H9 (cell line): ENCODE measurements around the gene GRIP2. TPM values are rescaled to one million over a fixed set of nuclear protein-coding genes. Genes with fewer than 3 reads are reported as not detected.

Experiments
- DNase-seq: peaks from one replicate; pipeline ENCODE4 v3.0.0-alpha.2; 2017
- H2AFZ ChIP-seq: one replicate; pipeline ENCODE4 v1.6.1; 2013; ENCODE audit warnings: mild to moderate bottlenecking, low read length, control low read depth, moderate library complexity
- H2AK5ac ChIP-seq: 2 replicates; pipeline ENCODE4 v1.6.1; 2013; ENCODE audit warnings: low read length, control low read depth, mixed read lengths; ENCODE audit not compliant: insufficient read length
- H2BK120ac ChIP-seq: one replicate; pipeline ENCODE4 v1.6.1; 2013; ENCODE audit warnings: low read depth, mild to moderate bottlenecking, low read length, control low read depth, inconsistent platforms; ENCODE audit not compliant: poor library complexity, severe bottlenecking
- H2BK12ac ChIP-seq: 2 replicates; pipeline ENCODE4 v1.6.1; 2013; ENCODE audit warnings: low read length, control low read depth, mixed read lengths, low read depth; ENCODE audit not compliant: insufficient read length
- H2BK15ac ChIP-seq: 2 replicates; pipeline ENCODE4 v1.6.1; 2013; ENCODE audit warnings: low read depth, low read length, control low read depth
- H2BK20ac ChIP-seq: one replicate; pipeline ENCODE4 v1.6.1; 2013; ENCODE audit warnings: low read depth, mild to moderate bottlenecking, low read length, control low read depth, inconsistent platforms; ENCODE audit not compliant: poor library complexity, severe bottlenecking
- H2BK5ac ChIP-seq: 2 replicates; pipeline ENCODE4 v1.6.1; 2013; ENCODE audit warnings: low read length, control low read depth, mixed read lengths; ENCODE audit not compliant: insufficient read length
- H3K14ac ChIP-seq: 2 replicates; pipeline ENCODE4 v1.6.1; 2013; ENCODE audit warnings: low read length, control low read depth; ENCODE audit not compliant: insufficient read depth
- H3K18ac ChIP-seq: 2 replicates; pipeline ENCODE4 v1.6.1; 2013; ENCODE audit warnings: low read depth, mild to moderate bottlenecking, mixed read lengths, low read length, control low read depth; ENCODE audit not compliant: insufficient read length
- H3K23ac ChIP-seq: 2 replicates; pipeline ENCODE4 v1.6.1; 2013; ENCODE audit warnings: low read length, control low read depth, mixed read lengths, low read depth; ENCODE audit not compliant: insufficient read length
- H3K23me2 ChIP-seq: 2 replicates; pipeline ENCODE4 v1.6.1; 2013; ENCODE audit warnings: low read depth, mild to moderate bottlenecking, mixed read lengths, low read length, control low read depth; ENCODE audit not compliant: insufficient read length, poor library complexity, severe bottlenecking
- H3K27ac ChIP-seq: 2 replicates; pipeline ENCODE4 v1.5.1; 2013; ENCODE audit warnings: low read length, control low read depth, mixed read lengths, low read depth; ENCODE audit not compliant: insufficient read length
- H3K27me3 ChIP-seq: 2 replicates; pipeline ENCODE4 v1.6.1; 2013; ENCODE audit warnings: low read length, control low read depth, inconsistent platforms; ENCODE audit not compliant: insufficient read depth
- H3K4ac ChIP-seq: 2 replicates; pipeline ENCODE4 v1.6.1; 2013; ENCODE audit warnings: low read depth, mild to moderate bottlenecking, control low read depth, inconsistent platforms, low read length, moderate library complexity
- H3K4me1 ChIP-seq: 2 replicates; pipeline ENCODE4 v1.6.1; 2013; ENCODE audit warnings: low read length, control low read depth, inconsistent platforms; ENCODE audit not compliant: insufficient read depth
- H3K4me2 ChIP-seq: 2 replicates; pipeline ENCODE4 v1.6.1; 2013; ENCODE audit warnings: low read length, control low read depth, mixed read lengths; ENCODE audit not compliant: insufficient read length, insufficient read depth
- H3K56ac ChIP-seq: 2 replicates; pipeline ENCODE4 v1.6.1; 2013; ENCODE audit warnings: low read depth, mild to moderate bottlenecking, mixed read lengths, low read length, control low read depth; ENCODE audit not compliant: insufficient read length
- H3K79me1 ChIP-seq: 2 replicates; pipeline ENCODE4 v1.6.1; 2013; ENCODE audit warnings: low read depth, mild to moderate bottlenecking, moderate library complexity, low read length, control low read depth, inconsistent platforms; ENCODE audit not compliant: insufficient read depth, poor library complexity, severe bottlenecking
- H3K79me2 ChIP-seq: 2 replicates; pipeline ENCODE4 v1.6.1; 2013; ENCODE audit warnings: low read length, control low read depth, inconsistent platforms; ENCODE audit not compliant: insufficient read depth
- H3K9ac ChIP-seq: 2 replicates; pipeline ENCODE4 v1.6.1; 2013; ENCODE audit warnings: low read length, control low read depth, mixed read lengths; ENCODE audit not compliant: insufficient read length; ENCODE audit errors: extremely low read depth
- H3K9me3 ChIP-seq: one replicate; pipeline ENCODE4 v1.6.1; 2013; ENCODE audit warnings: low read depth, low read length, inconsistent platforms; ENCODE audit not compliant: control insufficient read depth
- H3T11ph ChIP-seq: one replicate; pipeline ENCODE4 v1.6.1; 2013; ENCODE audit warnings: mild to moderate bottlenecking, low read length, control low read depth, inconsistent platforms
- H4K20me1 ChIP-seq: one replicate; pipeline ENCODE4 v1.6.1; 2013; ENCODE audit not compliant: control insufficient read depth, insufficient read length, insufficient read depth
- H4K5ac ChIP-seq: 2 replicates; pipeline ENCODE4 v1.6.1; 2013; ENCODE audit warnings: low read depth, mild to moderate bottlenecking, mixed read lengths, low read length, control low read depth; ENCODE audit not compliant: insufficient read length
- H4K8ac ChIP-seq: replicated peaks from 2 replicates; pipeline ENCODE4 v1.6.1; 2013; ENCODE audit warnings: low read length, control low read depth, mixed read lengths, low read depth; ENCODE audit not compliant: insufficient read length
- H4K91ac ChIP-seq: 2 replicates; pipeline ENCODE4 v1.6.1; 2013; ENCODE audit warnings: low read depth, mild to moderate bottlenecking, moderate library complexity, mixed read lengths, low read length, control low read depth; ENCODE audit not compliant: insufficient read length
- H3K27ac Mint-ChIP-seq, 3 experiments: 2 replicates in 2 of 3; 3 replicates in 1 of 3; pipeline ENCODE4 v1.8.0; 2020 to 2021; ENCODE audit warnings: mixed read lengths in 3 of 3, mild to moderate bottlenecking in 1 of 3, moderate library complexity in 1 of 3
- H3K27me3 Mint-ChIP-seq: 2 replicates; pipeline ENCODE4 v1.8.0; 2021; ENCODE audit warnings: low read depth, mild to moderate bottlenecking, moderate library complexity, mixed read lengths
- H3K36me3 Mint-ChIP-seq, 3 experiments: 2 replicates in 2 of 3; 3 replicates in 1 of 3; pipeline ENCODE4 v1.8.0; 2020 to 2021; ENCODE audit warnings: low read depth in 3 of 3, mixed read lengths in 3 of 3; ENCODE audit not compliant: insufficient read depth in 1 of 3
- H3K4me1 Mint-ChIP-seq, 2 experiments: 2 replicates each; pipeline ENCODE4 v1.8.0; 2020; ENCODE audit warnings: mixed read lengths in 2 of 2
- H3K4me3 Mint-ChIP-seq, 2 experiments: 2 replicates in 1 of 2; 3 replicates in 1 of 2; pipeline ENCODE4 v1.8.0; 2020 to 2021; ENCODE audit warnings: mild to moderate bottlenecking in 2 of 2, mixed read lengths in 2 of 2, moderate library complexity in 1 of 2
- H3K9me3 Mint-ChIP-seq, 2 experiments: 2 replicates in 1 of 2; 3 replicates in 1 of 2; pipeline ENCODE4 v1.8.0; 2020; ENCODE audit warnings: mild to moderate bottlenecking in 2 of 2, mixed read lengths in 2 of 2, moderate library complexity in 1 of 2
- WGBS: extraction: QIAGEN DNeasy Blood & Tissue Kit; methylation state at CpG from one replicate; pipeline ENCODE4 v1.1.7; 2013; ENCODE audit warnings: missing lambda C conversion rate, low lambda C conversion rate, mixed read lengths; ENCODE audit not compliant: insufficient read length; ENCODE audit errors: extremely low coverage; 5-methylcytosine and 5-hydroxymethylcytosine counted together
- total RNA-seq: library from RNA; stranded (reverse); gene quantifications from 2 replicates; pipeline ENCODE4 v1.2.1, GENCODE V29; 2021
- TF ChIP-seq, protein P1 (sequence below): fragments of 200-600 bp; sonication (generic); conservative IDR thresholded peaks from 3 replicates; pipeline ENCODE4 v1.8.0; 2021; ENCODE audit warnings: antibody characterized with exemption, mild to moderate bottlenecking

The GRIP2 gene
- total RNA-seq, 1 experiment from 2014 or later, result 3.1 TPM

- Histone ChIP-seq H2BK12ac (no peak overlapping the region), H3K4ac (no peak overlapping the region), H3K4me1 (no peaks in the 10 kb centered on the region; the same call in 1 of the 2 replicates), H3K4me2 (no peak overlapping the region), H4K8ac (no peak overlapping the region), H3K56ac (no peak overlapping the region), H4K5ac (no peak overlapping the region), H3K27me3 (no peaks in the 10 kb centered on the region; the same call in 1 of the 2 replicates), H3K9ac (no peak overlapping the region), H3K23ac (no peak overlapping the region), H4K91ac (no peak overlapping the region), H2BK20ac (no peak overlapping the region), H3K9me3 (no peaks in the 10 kb centered on the region), H3K14ac (no peak overlapping the region), H2AFZ (no peak overlapping the region), H2AK5ac (no peak overlapping the region), H2BK5ac (no peak overlapping the region), H3K79me2 (no peaks in the 10 kb centered on the region), H2BK120ac (no peak overlapping the region), H3K18ac (no peak overlapping the region), H3K79me1 (no peaks in the 10 kb centered on the region), H3T11ph (no peak overlapping the region), H4K20me1 (no peaks in the 10 kb centered on the region), H2BK15ac (no peak overlapping the region), H3K23me2 (no peaks in the 10 kb centered on the region), H3K27ac (no peak overlapping the region)
- Mint-ChIP-seq H3K36me3 (no peaks in the 10 kb centered on the region; a peak in 1 of 7 replicates), H3K4me1 (peaks cover 9% of the 10 kb centered on the region in 2 experiments), H3K27ac (no peak overlapping the region), H3K9me3 (no peaks in the 10 kb centered on the region), H3K4me3 (no peak overlapping the region), H3K27me3 (peaks cover 15% of the 10 kb centered on the region)
- TF ChIP-seq, protein P1, sequence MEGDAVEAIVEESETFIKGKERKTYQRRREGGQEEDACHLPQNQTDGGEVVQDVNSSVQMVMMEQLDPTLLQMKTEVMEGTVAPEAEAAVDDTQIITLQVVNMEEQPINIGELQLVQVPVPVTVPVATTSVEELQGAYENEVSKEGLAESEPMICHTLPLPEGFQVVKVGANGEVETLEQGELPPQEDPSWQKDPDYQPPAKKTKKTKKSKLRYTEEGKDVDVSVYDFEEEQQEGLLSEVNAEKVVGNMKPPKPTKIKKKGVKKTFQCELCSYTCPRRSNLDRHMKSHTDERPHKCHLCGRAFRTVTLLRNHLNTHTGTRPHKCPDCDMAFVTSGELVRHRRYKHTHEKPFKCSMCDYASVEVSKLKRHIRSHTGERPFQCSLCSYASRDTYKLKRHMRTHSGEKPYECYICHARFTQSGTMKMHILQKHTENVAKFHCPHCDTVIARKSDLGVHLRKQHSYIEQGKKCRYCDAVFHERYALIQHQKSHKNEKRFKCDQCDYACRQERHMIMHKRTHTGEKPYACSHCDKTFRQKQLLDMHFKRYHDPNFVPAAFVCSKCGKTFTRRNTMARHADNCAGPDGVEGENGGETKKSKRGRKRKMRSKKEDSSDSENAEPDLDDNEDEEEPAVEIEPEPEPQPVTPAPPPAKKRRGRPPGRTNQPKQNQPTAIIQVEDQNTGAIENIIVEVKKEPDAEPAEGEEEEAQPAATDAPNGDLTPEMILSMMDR, result no peak
- peak; percentile 23 for DNase-seq
- no CpG with 5 or more reads among the region's 3 CpGs for WGBS
Observed at GRCh38 chr3:14508505-14508819, 31.7 kb downstream of the GRIP2 start.
